Neural cell (in vitro differentiated cells): ENCODE data around the gene SLC25A29.

ENCODE experiments used
- EP300 ChIP-seq: fragments of 450-650 bp; conservative IDR thresholded peaks from 2 replicates; pipeline ENCODE4 v1.6.1; 2014; ENCODE audit warnings: antibody characterized with exemption, mild to moderate bottlenecking, moderate library complexity; ENCODE audit not compliant: poor library complexity, severe bottlenecking
- EZH2 ChIP-seq: fragments of 200-600, 300-800 bp; shearing (Covaris generic), sonication (generic); IDR thresholded peaks from 2 replicates; pipeline ENCODE4 v1.6.1; 2014; ENCODE audit warnings: antibody characterized with exemption, low read length, borderline replicate concordance, mild to moderate bottlenecking; ENCODE audit not compliant: insufficient read depth, poor library complexity, severe bottlenecking
- MXI1 ChIP-seq: fragments of 450-650 bp; conservative IDR thresholded peaks from 2 replicates; pipeline ENCODE4 v1.6.1; 2014; ENCODE audit warnings: antibody characterized with exemption, mild to moderate bottlenecking; ENCODE audit not compliant: poor library complexity, severe bottlenecking
- POLR2AphosphoS5 ChIP-seq: IDR thresholded peaks from 2 replicates; pipeline ENCODE4 v1.6.1; 2012
- RAD21 ChIP-seq: fragments of 450-650 bp; conservative IDR thresholded peaks from 2 replicates; pipeline ENCODE4 v1.6.1; 2014; ENCODE audit warnings: antibody characterized with exemption, mild to moderate bottlenecking, moderate library complexity
- SMC3 ChIP-seq: fragments of 450-650 bp; conservative IDR thresholded peaks from 2 replicates; pipeline ENCODE4 v1.6.1; 2014; ENCODE audit warnings: antibody characterized with exemption, mild to moderate bottlenecking, moderate library complexity; ENCODE audit not compliant: poor library complexity
- TAF1 ChIP-seq: IDR thresholded peaks from 2 replicates; pipeline ENCODE4 v1.6.1; 2012; ENCODE audit warnings: low read depth
- TF ChIP-seq, protein P1 (sequence below): fragments of 450-650 bp; IDR thresholded peaks from 2 replicates; pipeline ENCODE4 v1.5.1; 2014; ENCODE audit warnings: antibody characterized with exemption, mild to moderate bottlenecking, moderate library complexity; ENCODE audit not compliant: poor library complexity, severe bottlenecking
- TF ChIP-seq, protein P2 (sequence below): IDR thresholded peaks from 2 replicates; pipeline ENCODE4 v1.6.1; 2012; ENCODE audit warnings: borderline replicate concordance

DNA sequence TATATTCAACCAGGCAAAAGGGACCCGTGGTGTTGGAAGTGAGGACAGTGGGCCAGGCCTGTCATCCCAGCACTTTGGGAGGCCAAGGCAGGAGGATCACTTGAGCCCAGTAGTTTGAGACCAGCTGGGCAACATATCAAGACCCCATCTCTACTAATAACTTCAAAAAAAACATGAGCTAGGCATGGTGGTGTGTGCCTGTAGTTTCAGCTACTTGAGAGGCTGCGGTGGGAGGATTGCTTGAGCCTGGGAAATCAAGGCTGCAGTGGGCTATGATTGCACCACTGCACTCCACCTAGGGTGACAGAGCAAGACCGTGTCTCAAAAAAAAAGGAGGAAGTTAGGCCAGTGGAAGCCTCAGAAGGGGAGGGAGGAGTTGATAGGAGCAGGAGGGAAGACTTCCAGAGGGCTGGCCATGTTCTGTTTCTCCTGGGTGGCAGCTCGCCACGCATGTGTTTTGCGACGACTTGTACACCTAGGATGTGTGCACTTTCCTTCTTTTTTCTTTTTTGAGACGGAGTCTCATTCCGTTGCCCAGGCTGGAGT, 10.1 kb downstream of the SLC25A29 start:
- TF ChIP-seq, protein P1, sequence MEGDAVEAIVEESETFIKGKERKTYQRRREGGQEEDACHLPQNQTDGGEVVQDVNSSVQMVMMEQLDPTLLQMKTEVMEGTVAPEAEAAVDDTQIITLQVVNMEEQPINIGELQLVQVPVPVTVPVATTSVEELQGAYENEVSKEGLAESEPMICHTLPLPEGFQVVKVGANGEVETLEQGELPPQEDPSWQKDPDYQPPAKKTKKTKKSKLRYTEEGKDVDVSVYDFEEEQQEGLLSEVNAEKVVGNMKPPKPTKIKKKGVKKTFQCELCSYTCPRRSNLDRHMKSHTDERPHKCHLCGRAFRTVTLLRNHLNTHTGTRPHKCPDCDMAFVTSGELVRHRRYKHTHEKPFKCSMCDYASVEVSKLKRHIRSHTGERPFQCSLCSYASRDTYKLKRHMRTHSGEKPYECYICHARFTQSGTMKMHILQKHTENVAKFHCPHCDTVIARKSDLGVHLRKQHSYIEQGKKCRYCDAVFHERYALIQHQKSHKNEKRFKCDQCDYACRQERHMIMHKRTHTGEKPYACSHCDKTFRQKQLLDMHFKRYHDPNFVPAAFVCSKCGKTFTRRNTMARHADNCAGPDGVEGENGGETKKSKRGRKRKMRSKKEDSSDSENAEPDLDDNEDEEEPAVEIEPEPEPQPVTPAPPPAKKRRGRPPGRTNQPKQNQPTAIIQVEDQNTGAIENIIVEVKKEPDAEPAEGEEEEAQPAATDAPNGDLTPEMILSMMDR = no peak
- TF ChIP-seq TAF1 (no peak), SMC3 (no peak), RAD21 (no peak), POLR2AphosphoS5 (no peak), EP300 (no peak), EZH2 (no peak), MXI1 (no peak)
- TF ChIP-seq, protein P2, sequence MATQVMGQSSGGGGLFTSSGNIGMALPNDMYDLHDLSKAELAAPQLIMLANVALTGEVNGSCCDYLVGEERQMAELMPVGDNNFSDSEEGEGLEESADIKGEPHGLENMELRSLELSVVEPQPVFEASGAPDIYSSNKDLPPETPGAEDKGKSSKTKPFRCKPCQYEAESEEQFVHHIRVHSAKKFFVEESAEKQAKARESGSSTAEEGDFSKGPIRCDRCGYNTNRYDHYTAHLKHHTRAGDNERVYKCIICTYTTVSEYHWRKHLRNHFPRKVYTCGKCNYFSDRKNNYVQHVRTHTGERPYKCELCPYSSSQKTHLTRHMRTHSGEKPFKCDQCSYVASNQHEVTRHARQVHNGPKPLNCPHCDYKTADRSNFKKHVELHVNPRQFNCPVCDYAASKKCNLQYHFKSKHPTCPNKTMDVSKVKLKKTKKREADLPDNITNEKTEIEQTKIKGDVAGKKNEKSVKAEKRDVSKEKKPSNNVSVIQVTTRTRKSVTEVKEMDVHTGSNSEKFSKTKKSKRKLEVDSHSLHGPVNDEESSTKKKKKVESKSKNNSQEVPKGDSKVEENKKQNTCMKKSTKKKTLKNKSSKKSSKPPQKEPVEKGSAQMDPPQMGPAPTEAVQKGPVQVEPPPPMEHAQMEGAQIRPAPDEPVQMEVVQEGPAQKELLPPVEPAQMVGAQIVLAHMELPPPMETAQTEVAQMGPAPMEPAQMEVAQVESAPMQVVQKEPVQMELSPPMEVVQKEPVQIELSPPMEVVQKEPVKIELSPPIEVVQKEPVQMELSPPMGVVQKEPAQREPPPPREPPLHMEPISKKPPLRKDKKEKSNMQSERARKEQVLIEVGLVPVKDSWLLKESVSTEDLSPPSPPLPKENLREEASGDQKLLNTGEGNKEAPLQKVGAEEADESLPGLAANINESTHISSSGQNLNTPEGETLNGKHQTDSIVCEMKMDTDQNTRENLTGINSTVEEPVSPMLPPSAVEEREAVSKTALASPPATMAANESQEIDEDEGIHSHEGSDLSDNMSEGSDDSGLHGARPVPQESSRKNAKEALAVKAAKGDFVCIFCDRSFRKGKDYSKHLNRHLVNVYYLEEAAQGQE = no peak
